OCI-LY1 (cell line): ENCODE results near the gene SLX4IP.

Experiments used
- H2AFZ ChIP-seq: fragments of 200-600 bp; sonication (generic), shearing (Covaris generic); 2 replicates; pipeline ENCODE4 v1.6.0; 2014; ENCODE audit warnings: antibody characterized with exemption, mild to moderate bottlenecking, low read length
- H3F3A ChIP-seq: fragments of 200-600 bp; sonication (generic), shearing (Covaris generic); 2 replicates; pipeline ENCODE4 v1.6.0; 2014; ENCODE audit warnings: mild to moderate bottlenecking, antibody characterized with exemption, low read length, moderate library complexity; ENCODE audit not compliant: insufficient read depth
- H3K27ac ChIP-seq: fragments of 200-600 bp; sonication (generic); 2 replicates; pipeline ENCODE4 v1.5.1; 2014; ENCODE audit warnings: low read length, mixed run types, mild to moderate bottlenecking, low read depth; ENCODE audit not compliant: poor library complexity, severe bottlenecking
- H3K27me3 ChIP-seq: fragments of 200-600 bp; sonication (generic); 2 replicates; pipeline ENCODE4 v1.6.0; 2014; ENCODE audit warnings: antibody characterized with exemption, mild to moderate bottlenecking, low read length, moderate library complexity; ENCODE audit not compliant: insufficient read depth
- H3K36me3 ChIP-seq: fragments of 200-600 bp; sonication (generic); 2 replicates; pipeline ENCODE4 v1.6.1; 2014; ENCODE audit warnings: mild to moderate bottlenecking, antibody characterized with exemption, low read length, moderate library complexity, mixed read lengths; ENCODE audit not compliant: insufficient read depth
- H3K4me1 ChIP-seq: fragments of 200-600 bp; sonication (generic); 2 replicates; pipeline ENCODE4 v1.5.1; 2014; ENCODE audit warnings: mild to moderate bottlenecking, low read length, moderate library complexity; ENCODE audit not compliant: insufficient read depth, severe bottlenecking
- H3K4me2 ChIP-seq: fragments of 200-600 bp; sonication (generic), shearing (Covaris generic); 2 replicates; pipeline ENCODE4 v1.6.1; 2014; ENCODE audit warnings: low read length
- H3K4me3 ChIP-seq: fragments of 200-600 bp; sonication (generic); 2 replicates; pipeline ENCODE4 v1.5.1; 2014; ENCODE audit warnings: low read length, low read depth, mild to moderate bottlenecking, mixed read lengths; ENCODE audit not compliant: poor library complexity, severe bottlenecking
- H3K79me2 ChIP-seq: fragments of 200-600 bp; shearing (Covaris generic); 2 replicates; pipeline ENCODE4 v1.6.1; 2016; ENCODE audit warnings: mixed run types, low read length, mixed read lengths; ENCODE audit not compliant: insufficient read depth
- H3K9ac ChIP-seq: fragments of 200-600 bp; sonication (generic), shearing (Covaris generic); 2 replicates; pipeline ENCODE4 v1.6.1; 2014; ENCODE audit warnings: mild to moderate bottlenecking, low read length, mixed read lengths
- H3K9me2 ChIP-seq: fragments of 200-600 bp; sonication (generic), shearing (Covaris generic); 2 replicates; pipeline ENCODE4 v1.6.1; 2014; ENCODE audit warnings: low read depth, mild to moderate bottlenecking, low read length, mixed read lengths
- H3K9me3 ChIP-seq: fragments of 200-600 bp; shearing (Covaris generic); 2 replicates; pipeline ENCODE4 v1.6.1; 2014; ENCODE audit warnings: low read length, mixed read lengths
- H4K20me1 ChIP-seq: fragments of 200-600 bp; sonication (generic), shearing (Covaris generic); 2 replicates; pipeline ENCODE4 v1.6.0; 2016; ENCODE audit warnings: mild to moderate bottlenecking, low read length; ENCODE audit not compliant: insufficient read depth
- CTCF ChIP-seq: fragments of 200-600 bp; sonication (generic), shearing (Covaris generic); IDR thresholded peaks from 2 replicates; pipeline ENCODE4 v1.5.1; 2017; ENCODE audit warnings: mild to moderate bottlenecking, antibody characterized with exemption, low read length, moderate library complexity, mixed read lengths
- EZH2 ChIP-seq: fragments of 200-600 bp; sonication (generic), shearing (Covaris generic); IDR thresholded peaks from 2 replicates; pipeline ENCODE4 v1.8.0; 2017; ENCODE audit warnings: borderline replicate concordance, mixed run types, mild to moderate bottlenecking, antibody characterized with exemption, low read length, moderate library complexity, mixed read lengths

The SLX4IP gene

GRCh38 chr20:10565191-10565921 lies 130.3 kb downstream of the SLX4IP start:
- Histone ChIP-seq H3K9ac (no peak overlapping the region), H2AFZ (no peak overlapping the region), H3K4me2 (no peak overlapping the region), H3K9me3 (no peaks in the 10 kb centered on the region), H3K36me3 (peaks cover 37% of the 10 kb centered on the region), H3K4me3 (no peak overlapping the region), H3K9me2 (no peaks in the 10 kb centered on the region), H3K27me3 (no peaks in the 10 kb centered on the region), H3F3A (no peaks in the 10 kb centered on the region), H3K79me2 (no peaks in the 10 kb centered on the region), H3K4me1 (no peaks in the 10 kb centered on the region), H4K20me1 (no peaks in the 10 kb centered on the region), H3K27ac (no peak overlapping the region)
- no peak for TF ChIP-seq CTCF
- TF ChIP-seq EZH2: no peak

- no peaks in the 10 kb centered on the region for H3F3A ChIP-seq
- H3K4me2 ChIP-seq: no peak overlapping the region
- no peak overlapping the region for H3K9ac ChIP-seq
- no peaks in the 10 kb centered on the region for H3K9me2 ChIP-seq
- H3K4me1 ChIP-seq: no peaks in the 10 kb centered on the region
- H3K9me3 ChIP-seq: no peaks in the 10 kb centered on the region
- H3K36me3 ChIP-seq: peaks cover 37% of the 10 kb centered on the region
- TF ChIP-seq EZH2 (no peak), CTCF (no peak)
- no peak overlapping the region for H2AFZ ChIP-seq
- no peaks in the 10 kb centered on the region for H3K27me3 ChIP-seq
- no peaks in the 10 kb centered on the region for H4K20me1 ChIP-seq
- H3K4me3 ChIP-seq: no peak overlapping the region
- H3K79me2 ChIP-seq: no peaks in the 10 kb centered on the region
- H3K27ac ChIP-seq: no peak overlapping the region
Measured at GRCh38 chr20:10565922-10566897, 131.1 kb downstream of the SLX4IP start.

- H3K9ac ChIP-seq: no peak overlapping the region
- H3K27ac ChIP-seq: no peak overlapping the region
- no peak overlapping the region for H3K4me2 ChIP-seq
- TF ChIP-seq CTCF (no peak), EZH2 (no peak)
- H3K9me2 ChIP-seq: no peaks in the 10 kb centered on the region
- H3K4me1 ChIP-seq: no peaks in the 10 kb centered on the region
- H3K79me2 ChIP-seq: no peaks in the 10 kb centered on the region
- H4K20me1 ChIP-seq: no peaks in the 10 kb centered on the region
- peaks cover 24% of the 10 kb centered on the region for H3K36me3 ChIP-seq
- no peak overlapping the region for H2AFZ ChIP-seq
- no peaks in the 10 kb centered on the region for H3F3A ChIP-seq
- no peaks in the 10 kb centered on the region for H3K27me3 ChIP-seq
- no peak overlapping the region for H3K4me3 ChIP-seq
- H3K9me3 ChIP-seq: no peaks in the 10 kb centered on the region
Measured at GRCh38 chr20:10568032-10568431, 132.9 kb downstream of the SLX4IP start.
